Left hindlimb (tissue), 1 donor: ENCODE data around the gene GCC1.
"Not testable (repeated sequence)": the region's sequence is repeated elsewhere in the genome, so short reads cannot be mapped to it uniquely, and the experiment has no call there.

Experiments used
- DNase-seq: peaks from one replicate; pipeline ENCODE4 v3.0.0-alpha.2; 2018

GCC1 gene

DNA sequence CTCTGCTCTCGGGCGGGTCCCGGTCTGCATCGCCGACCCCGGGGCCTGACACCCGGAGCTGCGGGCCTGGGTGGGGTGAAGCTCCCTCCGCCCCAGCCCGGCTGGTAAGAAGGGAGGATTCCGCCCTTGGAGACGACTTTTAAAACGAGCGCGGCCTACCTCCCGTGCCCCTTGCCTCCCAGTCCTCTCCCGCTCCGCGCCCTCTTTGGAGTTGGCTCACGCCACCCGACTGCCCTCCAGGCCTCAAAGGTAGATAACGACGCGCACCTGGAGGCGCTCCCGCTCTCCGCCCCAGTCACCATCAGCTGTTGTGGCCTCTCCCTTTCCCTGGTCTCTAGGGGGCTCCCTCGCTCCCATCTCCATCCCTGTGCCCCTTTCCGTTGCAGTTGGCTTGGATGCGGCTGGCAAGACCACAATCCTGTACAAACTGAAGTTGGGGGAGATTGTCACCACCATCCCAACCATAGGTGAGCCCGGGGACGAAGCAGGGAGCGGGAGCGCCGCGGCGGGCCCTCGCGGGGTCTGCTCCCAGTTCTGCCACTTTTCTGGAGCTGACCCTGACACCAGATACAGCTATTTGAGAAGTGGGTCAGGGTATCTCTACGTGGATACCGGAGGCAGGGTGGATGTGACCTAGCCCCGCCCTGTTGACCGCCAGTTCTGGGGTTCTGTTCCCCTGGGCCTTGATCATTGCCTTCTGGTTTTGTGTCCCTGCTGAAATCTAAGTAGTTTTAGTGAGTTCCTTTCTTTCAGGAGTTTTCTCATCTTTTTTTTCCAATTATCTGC lies 3.5 kb upstream of the GCC1 start:
- peak; percentile 55 for DNase-seq

- peak; percentile 93 for DNase-seq
Measured at GRCh38 chr7:127588019-127588696, 2.8 kb upstream of the GCC1 start, which contains the start of gene ARF5. TSS of gene ARF5 (plus strand) at chr7:127588411. CDS start at chr7:127588499, 88 bp downstream.

GRCh38 chr7:127587663-127588018 lies 2.2 kb upstream of the GCC1 start:
- DNase-seq = peak; percentile 45

- DNase-seq = no peak
Measured at GRCh38 chr7:127586346-127586745, 950 bp upstream of the GCC1 start.

- no peak for DNase-seq
Measured at GRCh38 chr7:127584648-127585043, 750 bp downstream of the GCC1 start.

GRCh38 chr7:127582361-127582760 lies 3.0 kb downstream of the GCC1 start:
- DNase-seq = no peak

DNA sequence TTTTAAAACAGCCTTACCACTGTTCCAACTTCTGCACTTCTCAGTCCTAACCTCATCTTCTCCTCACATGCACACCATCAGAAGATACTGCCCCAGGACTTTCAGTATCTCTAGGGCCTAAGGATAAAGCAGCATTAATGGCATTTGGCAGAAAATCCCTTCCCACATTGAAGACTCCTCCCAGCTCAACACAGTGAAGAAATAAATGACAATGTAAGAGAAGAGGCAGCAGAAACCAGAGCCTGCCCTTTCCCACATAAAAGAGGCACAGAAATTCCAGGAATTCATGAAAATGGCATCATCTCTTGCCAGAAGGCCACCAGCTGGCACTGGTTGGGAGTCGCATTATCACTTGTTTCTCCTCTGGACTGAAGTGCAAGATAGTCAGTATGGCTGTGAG lies 3.7 kb downstream of the GCC1 start:
- no peak for DNase-seq

DNA sequence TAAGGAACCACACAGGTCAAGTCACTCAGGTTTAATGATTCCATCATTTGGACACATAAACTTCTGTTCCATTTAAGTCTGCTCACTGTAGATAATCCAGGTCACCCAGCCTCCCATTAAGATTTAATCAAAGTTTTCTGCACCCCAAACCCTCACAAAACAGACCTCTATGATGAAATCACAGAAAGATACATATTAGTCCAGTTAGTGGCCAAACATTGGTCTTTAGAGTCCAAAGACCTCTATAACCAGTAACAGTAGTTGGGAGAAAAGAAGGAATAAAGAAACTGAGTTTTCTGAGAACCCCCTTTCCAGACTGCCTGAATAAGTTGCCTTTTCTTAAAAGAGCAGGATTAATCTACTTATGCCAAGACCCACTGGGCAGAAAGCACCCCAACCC lies 4.8 kb downstream of the GCC1 start:
- no peak for DNase-seq

- no peak for DNase-seq
Measured at GRCh38 chr7:127578711-127579275, 6.6 kb downstream of the GCC1 start.

DNA sequence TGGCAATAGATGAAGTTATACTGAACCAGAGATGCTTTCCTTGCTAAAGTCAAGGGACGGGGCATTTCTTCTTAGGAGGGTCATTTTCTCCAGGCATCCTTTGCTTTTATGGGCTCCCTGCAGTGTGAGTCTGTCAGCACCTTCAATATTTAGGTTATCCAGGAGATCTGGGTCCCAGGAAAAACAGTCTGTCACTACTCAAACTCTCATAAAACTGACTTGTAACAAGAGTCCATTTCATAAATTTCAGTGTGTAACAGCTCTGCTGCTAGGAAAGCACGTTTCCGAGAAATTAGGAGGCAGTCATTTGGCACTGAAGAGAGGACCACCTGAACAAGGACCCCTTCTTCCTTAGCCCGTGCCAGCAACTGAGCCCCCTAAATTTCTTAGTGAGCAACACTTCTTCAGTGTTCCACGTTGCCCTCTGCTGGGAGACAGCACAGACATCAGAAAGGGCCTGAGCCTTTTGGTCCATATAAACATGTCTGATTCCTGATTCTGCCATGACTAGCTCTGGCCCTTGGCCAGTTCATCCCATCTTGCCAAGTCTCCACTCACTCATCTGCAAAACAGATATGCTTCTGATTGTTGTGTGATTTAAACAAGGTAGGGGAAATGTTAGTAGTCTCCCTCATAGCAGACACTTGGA lies 7.2 kb downstream of the GCC1 start:
- no peak for DNase-seq

- no peak for DNase-seq
Measured at GRCh38 chr7:127571741-127572505, 13.5 kb downstream of the GCC1 start.

GRCh38 chr7:127568034-127568433 lies 17.4 kb downstream of the GCC1 start:
- not testable (repeated sequence) for DNase-seq

- DNase-seq = no peak
Measured at GRCh38 chr7:127566242-127566641, 19.2 kb downstream of the GCC1 start.

DNA sequence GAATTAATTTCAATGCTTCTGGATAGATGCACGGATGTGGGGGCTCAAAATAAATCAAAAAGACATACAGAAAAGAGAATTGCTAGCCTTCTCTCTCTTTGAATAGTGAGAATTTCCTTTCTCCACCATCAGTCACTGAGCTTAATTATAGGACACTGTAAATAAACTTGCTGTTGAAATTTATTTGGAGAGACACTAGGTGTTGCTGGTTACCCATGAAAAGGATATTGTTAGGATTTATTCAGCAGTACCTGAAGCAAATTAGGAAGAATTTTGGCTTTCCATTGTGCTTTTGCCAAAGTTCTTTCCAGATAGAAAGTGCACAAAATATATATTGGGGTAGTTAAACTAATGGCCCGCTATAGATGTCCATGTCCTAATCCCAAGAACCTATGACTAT lies 27.6 kb downstream of the GCC1 start:
- DNase-seq = no peak

DNA sequence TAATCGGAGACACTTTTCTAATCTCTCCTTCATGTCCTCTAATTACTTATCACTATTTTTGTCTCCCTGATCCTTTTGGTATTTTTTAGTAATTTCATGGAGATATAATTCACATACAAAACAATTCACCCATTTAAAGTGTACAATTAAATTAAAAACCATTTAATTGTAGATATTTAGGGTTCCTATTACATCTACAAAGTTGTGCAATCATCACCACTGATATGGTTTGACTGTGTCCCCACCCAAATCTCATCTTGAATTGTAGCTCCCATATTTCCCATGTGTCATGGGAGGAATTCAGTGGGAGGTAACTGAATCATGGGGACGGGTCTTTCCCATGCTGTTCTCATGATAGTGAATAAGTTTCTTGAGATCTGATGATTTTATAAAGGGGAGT lies 29.0 kb downstream of the GCC1 start:
- DNase-seq = no peak

GRCh38 chr7:127551941-127552340 lies 33.5 kb downstream of the GCC1 start:
- no peak for DNase-seq

DNA sequence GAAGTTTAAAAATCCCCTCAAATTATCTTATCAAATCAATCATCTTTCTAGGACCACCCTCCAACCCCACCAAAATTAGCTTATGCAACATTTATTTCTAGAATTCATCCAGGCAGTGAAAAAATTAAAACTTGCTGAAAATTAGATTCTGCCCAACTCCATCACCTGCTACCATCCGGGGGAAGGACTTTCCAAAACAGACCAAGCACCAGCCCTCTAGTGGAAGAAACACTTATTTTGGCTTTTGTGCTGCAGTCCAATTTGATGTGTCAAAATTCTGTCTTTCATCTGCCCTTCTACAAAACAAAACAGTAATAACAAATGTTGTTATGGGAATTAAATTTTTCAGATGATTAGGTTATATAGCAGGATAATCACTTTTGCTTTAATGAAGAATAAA lies 35.1 kb downstream of the GCC1 start:
- no peak for DNase-seq

- no peak for DNase-seq
Measured at GRCh38 chr7:127546313-127546712, 39.1 kb downstream of the GCC1 start.

- DNase-seq = no peak
Measured at GRCh38 chr7:127541548-127541947, 43.8 kb downstream of the GCC1 start.

DNA sequence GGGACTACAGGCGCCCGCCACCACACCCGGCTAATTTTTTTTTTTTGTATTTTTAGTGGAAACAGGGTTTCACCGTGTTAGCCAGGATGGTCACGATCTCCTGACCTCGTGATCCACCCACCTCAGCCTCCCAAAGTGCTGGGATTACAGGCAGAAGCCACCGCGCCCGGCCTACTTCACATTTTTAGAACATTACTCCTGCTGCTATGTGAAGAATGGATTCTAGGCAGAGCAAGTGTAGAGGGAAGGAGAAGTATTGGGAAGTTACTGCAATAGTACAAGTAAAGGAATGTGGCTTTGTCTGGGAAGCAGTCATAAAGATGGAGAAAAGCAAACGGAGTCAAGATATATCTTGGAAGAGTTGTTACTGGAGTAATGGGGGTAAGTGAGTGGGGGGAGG lies 44.9 kb downstream of the GCC1 start:
- not testable (repeated sequence) for DNase-seq

DNA sequence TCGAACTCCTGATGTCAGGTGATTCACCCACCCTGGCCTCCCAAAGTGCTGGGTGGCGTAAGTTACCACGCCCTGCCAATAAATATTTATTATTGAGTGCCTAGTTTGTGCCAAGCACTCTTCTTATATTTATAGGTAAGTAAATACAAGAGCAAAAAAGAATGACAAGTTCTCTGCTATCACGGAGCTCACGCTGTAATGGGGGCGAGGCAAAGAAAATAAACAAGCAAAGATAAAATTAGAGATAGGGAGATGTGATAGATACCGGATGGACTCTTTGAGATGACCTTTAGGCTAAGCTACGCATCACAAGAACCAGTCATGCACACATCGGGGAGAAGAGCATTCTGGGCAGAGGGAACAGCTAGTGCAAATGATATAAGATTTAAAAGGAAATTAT lies 46.3 kb downstream of the GCC1 start:
- no peak for DNase-seq

DNA sequence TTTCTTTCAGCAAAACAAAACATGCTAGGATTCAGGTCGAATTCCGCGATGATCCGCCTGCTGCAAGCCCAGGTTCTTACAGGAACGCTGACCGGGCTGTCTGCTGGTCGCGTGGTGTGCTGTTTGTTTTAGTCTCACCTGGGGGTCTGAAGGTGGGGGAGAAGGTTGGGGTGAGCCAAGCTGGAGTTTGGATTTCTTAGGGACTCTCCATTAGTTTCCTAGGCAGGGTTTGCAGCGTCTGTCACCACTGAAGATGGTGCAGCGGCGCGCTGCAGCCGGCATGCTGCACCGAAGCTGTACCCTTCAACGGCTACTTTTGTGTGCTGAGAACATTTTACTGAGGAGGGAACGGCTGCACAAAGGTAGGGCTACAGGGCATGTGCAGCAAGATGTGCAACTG lies 48.7 kb downstream of the GCC1 start:
- no peak for DNase-seq

GRCh38 chr7:127536394-127536691 lies 49.1 kb downstream of the GCC1 start:
- DNase-seq = no peak
